HEK293 (cell line): ENCODE results near the gene CDK2AP2.

Experiments used
- CTCF ChIA-PET: fragments of 350-600 bp; formaldehyde crosslinking; extraction: SDS; loops from one replicate; lab custom pipeline; 2021; ENCODE audit warnings: antibody characterized with exemption; lab: Yijun Ruan, JAX
- POLR2A ChIA-PET: fragments of 300-600 bp; formaldehyde crosslinking; extraction: SDS; loops from one replicate; lab custom pipeline; 2020; ENCODE audit warnings: antibody characterized with exemption, inconsistent platforms; lab: Yijun Ruan, JAX
- H3K27ac ChIP-seq: fragments of 200-500 bp; sonication (Bioruptor generic); 2 replicates; pipeline ENCODE4 v1.5.1; 2014; ENCODE audit warnings: low read depth, low read length, control low read depth, inconsistent platforms; ENCODE audit errors: extremely low read depth
- H3K36me3 ChIP-seq, 2 experiments: fragments of 200-500 bp in 1 of 2; sonication (Bioruptor generic) in 1 of 2; 1 replicate in 1 of 2; 2 replicates in 1 of 2; pipeline ENCODE4 v1.5.1; 2014 to 2017; ENCODE audit warnings: inconsistent platforms in 2 of 2, low read length in 2 of 2; ENCODE audit not compliant: control insufficient read depth in 2 of 2, insufficient read depth in 1 of 2
- H3K4me1 ChIP-seq: fragments of 200-500 bp; sonication (Bioruptor generic); 2 replicates; pipeline ENCODE4 v1.5.1; 2014; ENCODE audit warnings: mild to moderate bottlenecking, low read length, inconsistent platforms; ENCODE audit not compliant: control insufficient read depth, insufficient read depth
- H3K4me3 ChIP-seq: 2 replicates; pipeline ENCODE4 v1.5.1; 2011; ENCODE audit warnings: low read depth, mild to moderate bottlenecking, control low read depth, low read length, moderate library complexity
- H3K9me3 ChIP-seq: fragments of 200-500 bp; sonication (Bioruptor generic); 2 replicates; pipeline ENCODE4 v1.5.1; 2014; ENCODE audit warnings: low read depth, low read length, inconsistent platforms; ENCODE audit not compliant: control insufficient read depth, insufficient read depth
- GFI1B ChIP-seq: fragments of 450-650 bp; formaldehyde crosslinking; IDR thresholded peaks from 2 replicates; pipeline ENCODE4 v1.5.1; 2016; ENCODE audit warnings: missing biosample characterization, missing genetic modification characterization
- HOXD13 ChIP-seq: sonication (generic); formaldehyde crosslinking; IDR thresholded peaks from 2 replicates; pipeline ENCODE4 v1.8.0; 2022; ENCODE audit warnings: missing genetic modification reagents, borderline replicate concordance
- SP3 ChIP-seq: fragments of 450-650 bp; formaldehyde crosslinking; IDR thresholded peaks from 2 replicates; pipeline ENCODE4 v1.5.1; 2016; ENCODE audit warnings: missing biosample characterization, missing genetic modification characterization
- TRIM28 ChIP-seq: IDR thresholded peaks from 2 replicates; pipeline ENCODE4 v1.6.1; 2011; ENCODE audit warnings: low read length, control low read depth, borderline replicate concordance
- ZBTB8A ChIP-seq: fragments of 450-650 bp; formaldehyde crosslinking; IDR thresholded peaks from 2 replicates; pipeline ENCODE4 v1.5.1; 2016; ENCODE audit warnings: missing biosample characterization, missing genetic modification characterization
- ZNF138 ChIP-seq: fragments of 450-650 bp; formaldehyde crosslinking; IDR thresholded peaks from 2 replicates; pipeline ENCODE4 v1.5.1; 2016; ENCODE audit warnings: missing biosample characterization, missing genetic modification characterization, borderline replicate concordance
- ZNF146 ChIP-seq: fragments of 450-650 bp; formaldehyde crosslinking; IDR thresholded peaks from 2 replicates; pipeline ENCODE4 v1.5.1; 2016; ENCODE audit warnings: missing biosample characterization, missing genetic modification characterization
- ZNF2 ChIP-seq: fragments of 450-650 bp; formaldehyde crosslinking; IDR thresholded peaks from 2 replicates; pipeline ENCODE4 v1.5.1; 2016; ENCODE audit warnings: missing biosample characterization, missing genetic modification characterization
- ZNF341 ChIP-seq: fragments of 450-650 bp; formaldehyde crosslinking; IDR thresholded peaks from 2 replicates; pipeline ENCODE4; 2016; ENCODE audit warnings: low read depth, missing biosample characterization, missing genetic modification characterization
- ZNF423 ChIP-seq: fragments of 450-650 bp; formaldehyde crosslinking; IDR thresholded peaks from 2 replicates; pipeline ENCODE4 v1.5.1; 2016; ENCODE audit warnings: missing biosample characterization, missing genetic modification characterization
- ZNF514 ChIP-seq: fragments of 450-650 bp; formaldehyde crosslinking; IDR thresholded peaks from 2 replicates; pipeline ENCODE4 v1.5.1; 2016; ENCODE audit warnings: missing biosample characterization, missing genetic modification characterization
- ZNF548 ChIP-seq: fragments of 450-650 bp; formaldehyde crosslinking; IDR thresholded peaks from 2 replicates; pipeline ENCODE4 v1.5.1; 2016; ENCODE audit warnings: missing biosample characterization, missing genetic modification characterization
- ZNF596 ChIP-seq: fragments of 450-650 bp; IDR thresholded peaks from 2 replicates; pipeline ENCODE4 v1.5.0; 2018; ENCODE audit warnings: missing biosample characterization, mild to moderate bottlenecking, missing genetic modification characterization, moderate library complexity
- ZNF624 ChIP-seq: fragments of 450-650 bp; formaldehyde crosslinking; IDR thresholded peaks from 2 replicates; pipeline ENCODE4 v1.5.1; 2017; ENCODE audit warnings: missing biosample characterization, missing genetic modification characterization
- TF ChIP-seq, protein P1 (sequence below): fragments of 450-650 bp; formaldehyde crosslinking; IDR thresholded peaks from 2 replicates; pipeline ENCODE4 v1.5.1; 2016; ENCODE audit warnings: missing biosample characterization, missing genetic modification characterization, borderline replicate concordance
- TF ChIP-seq, protein P2 (sequence below): fragments of 450-650 bp; formaldehyde crosslinking; IDR thresholded peaks from 2 replicates; pipeline ENCODE4 v1.5.1; 2016; ENCODE audit warnings: missing biosample characterization, missing genetic modification characterization, low read depth
- TF ChIP-seq, protein P3 (sequence below): fragments of 450-650 bp; formaldehyde crosslinking; IDR thresholded peaks from 2 replicates; pipeline ENCODE4; 2016; ENCODE audit warnings: missing biosample characterization, missing genetic modification characterization
- TF ChIP-seq, protein P4 (sequence below): fragments of 450-650 bp; formaldehyde crosslinking; IDR thresholded peaks from 2 replicates; pipeline ENCODE4 v1.5.1; 2016; ENCODE audit warnings: missing biosample characterization, missing genetic modification characterization
- TF ChIP-seq, protein P5 (sequence below): fragments of 450-650 bp; formaldehyde crosslinking; IDR thresholded peaks from 2 replicates; pipeline ENCODE4 v1.5.1; 2017; ENCODE audit warnings: missing biosample characterization, missing genetic modification characterization
- TF ChIP-seq, protein P6 (sequence below): fragments of 450-650 bp; formaldehyde crosslinking; IDR thresholded peaks from 2 replicates; pipeline ENCODE4 v1.5.1; 2016; ENCODE audit warnings: missing biosample characterization, missing genetic modification characterization

CDK2AP2 gene

DNA sequence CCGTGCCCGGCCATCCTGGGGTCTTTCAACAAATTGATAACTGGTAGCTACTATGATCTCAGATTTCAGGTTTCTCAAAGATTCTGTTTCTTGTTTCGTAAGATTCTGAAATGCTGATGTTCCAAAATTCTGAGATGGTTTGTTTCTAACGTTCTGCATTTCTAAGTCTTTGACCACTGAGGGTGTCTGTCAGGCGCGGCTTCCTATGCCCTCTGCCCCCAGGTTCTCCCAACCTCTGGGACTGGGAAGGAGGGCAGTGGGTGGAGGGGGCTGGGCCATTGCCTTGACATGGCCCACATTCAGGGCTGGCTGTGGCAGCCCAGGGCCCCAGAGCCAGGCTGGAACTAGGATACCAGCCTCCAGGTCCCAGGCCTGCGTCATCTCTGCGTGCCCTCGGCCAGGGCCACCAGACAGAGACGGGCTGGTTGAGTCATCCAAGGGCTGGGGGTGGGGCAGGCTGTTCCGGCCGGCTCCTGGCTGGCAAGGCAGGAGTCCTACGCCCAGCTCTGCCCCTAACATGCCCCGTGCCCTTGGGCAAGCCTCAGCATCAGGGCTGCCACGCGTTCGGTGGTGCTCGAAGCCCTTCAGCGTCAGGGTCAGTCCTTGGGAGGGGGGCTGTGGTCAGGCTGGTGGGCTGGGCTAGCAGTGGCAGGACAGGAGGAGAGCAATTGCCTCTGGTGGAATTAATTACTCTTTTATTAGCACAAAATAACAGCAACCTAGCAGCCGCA lies 44.1 kb downstream of the CDK2AP2 start (continued):
- no peak for TF ChIP-seq ZNF514 (tag by site-specific recombination)
- no peak for TF ChIP-seq ZNF624 (tag by site-specific recombination)
- no peak for TF ChIP-seq GFI1B (tag by site-specific recombination)
- no peak for TF ChIP-seq HOXD13 (CRISPR knock-in tag)
- no peak for TF ChIP-seq TRIM28
- TF ChIP-seq ZNF146 (tag by site-specific recombination): no peak
- TF ChIP-seq ZNF341 (tag by site-specific recombination): peak; percentile 42; the same call in 1 of the 2 replicates
- TF ChIP-seq, protein P1, sequence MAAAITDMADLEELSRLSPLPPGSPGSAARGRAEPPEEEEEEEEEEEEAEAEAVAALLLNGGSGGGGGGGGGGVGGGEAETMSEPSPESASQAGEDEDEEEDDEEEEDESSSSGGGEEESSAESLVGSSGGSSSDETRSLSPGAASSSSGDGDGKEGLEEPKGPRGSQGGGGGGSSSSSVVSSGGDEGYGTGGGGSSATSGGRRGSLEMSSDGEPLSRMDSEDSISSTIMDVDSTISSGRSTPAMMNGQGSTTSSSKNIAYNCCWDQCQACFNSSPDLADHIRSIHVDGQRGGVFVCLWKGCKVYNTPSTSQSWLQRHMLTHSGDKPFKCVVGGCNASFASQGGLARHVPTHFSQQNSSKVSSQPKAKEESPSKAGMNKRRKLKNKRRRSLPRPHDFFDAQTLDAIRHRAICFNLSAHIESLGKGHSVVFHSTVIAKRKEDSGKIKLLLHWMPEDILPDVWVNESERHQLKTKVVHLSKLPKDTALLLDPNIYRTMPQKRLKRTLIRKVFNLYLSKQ (tag by site-specific recombination): no peak
- TF ChIP-seq ZNF423 (tag by site-specific recombination): no peak
- no peak for TF ChIP-seq SP3 (tag by site-specific recombination)
- TF ChIP-seq, protein P2, sequence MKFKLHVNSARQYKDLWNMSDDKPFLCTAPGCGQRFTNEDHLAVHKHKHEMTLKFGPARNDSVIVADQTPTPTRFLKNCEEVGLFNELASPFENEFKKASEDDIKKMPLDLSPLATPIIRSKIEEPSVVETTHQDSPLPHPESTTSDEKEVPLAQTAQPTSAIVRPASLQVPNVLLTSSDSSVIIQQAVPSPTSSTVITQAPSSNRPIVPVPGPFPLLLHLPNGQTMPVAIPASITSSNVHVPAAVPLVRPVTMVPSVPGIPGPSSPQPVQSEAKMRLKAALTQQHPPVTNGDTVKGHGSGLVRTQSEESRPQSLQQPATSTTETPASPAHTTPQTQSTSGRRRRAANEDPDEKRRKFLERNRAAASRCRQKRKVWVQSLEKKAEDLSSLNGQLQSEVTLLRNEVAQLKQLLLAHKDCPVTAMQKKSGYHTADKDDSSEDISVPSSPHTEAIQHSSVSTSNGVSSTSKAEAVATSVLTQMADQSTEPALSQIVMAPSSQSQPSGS: no peak
- no peak for TF ChIP-seq ZBTB8A (tag by site-specific recombination)
- TF ChIP-seq, protein P3, sequence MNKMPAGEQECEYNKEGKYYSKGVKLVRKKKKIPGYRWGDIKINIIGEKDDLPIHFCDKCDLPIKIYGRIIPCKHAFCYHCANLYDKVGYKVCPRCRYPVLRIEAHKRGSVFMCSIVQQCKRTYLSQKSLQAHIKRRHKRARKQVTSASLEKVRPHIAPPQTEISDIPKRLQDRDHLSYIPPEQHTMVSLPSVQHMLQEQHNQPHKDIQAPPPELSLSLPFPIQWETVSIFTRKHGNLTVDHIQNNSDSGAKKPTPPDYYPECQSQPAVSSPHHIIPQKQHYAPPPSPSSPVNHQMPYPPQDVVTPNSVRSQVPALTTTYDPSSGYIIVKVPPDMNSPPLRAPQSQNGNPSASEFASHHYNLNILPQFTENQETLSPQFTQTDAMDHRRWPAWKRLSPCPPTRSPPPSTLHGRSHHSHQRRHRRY (tag by site-specific recombination): no peak
- TF ChIP-seq, all 188 proteins: peak for 9

DNA sequence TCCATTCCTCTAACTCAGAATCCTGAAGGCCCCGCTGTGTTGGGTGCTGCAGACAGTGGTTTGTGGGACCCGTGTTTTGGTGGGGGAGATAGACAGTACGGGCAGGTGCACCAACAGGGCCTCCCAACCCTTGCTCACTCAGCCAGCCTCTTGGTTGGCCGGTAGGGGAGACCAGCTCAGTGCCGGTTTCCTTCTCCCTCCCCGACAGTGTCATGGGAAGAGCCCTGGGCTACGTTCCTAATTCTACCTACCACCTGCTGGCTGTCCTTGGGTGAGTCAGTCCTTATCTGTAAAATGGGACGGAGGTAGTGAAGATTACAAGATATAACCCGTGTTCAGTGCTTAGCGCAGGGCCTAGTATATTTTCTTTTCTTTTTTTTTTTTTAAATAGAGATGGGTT lies 44.8 kb downstream of the CDK2AP2 start:
- POLR2A ChIA-PET: interaction anchor here (0.7 kb wide), 2 partner anchors 87 to 1238 kb away, joined by 3 read pairs; no protein-coding TSS in a partner anchor
- Histone ChIP-seq H3K27ac (no peak overlapping the region), H3K4me1 (no peaks in the 10 kb centered on the region; the same call in 1 of the 2 replicates), H3K4me3 (no peak overlapping the region), H3K36me3 (no peaks in the 10 kb centered on the region), H3K9me3 (no peaks in the 10 kb centered on the region)
- CTCF ChIA-PET: interaction anchor here (0.6 kb wide), 1 partner anchor 34 kb away, joined by 4 read pairs; no protein-coding TSS in a partner anchor
- TF ChIP-seq, protein P4, sequence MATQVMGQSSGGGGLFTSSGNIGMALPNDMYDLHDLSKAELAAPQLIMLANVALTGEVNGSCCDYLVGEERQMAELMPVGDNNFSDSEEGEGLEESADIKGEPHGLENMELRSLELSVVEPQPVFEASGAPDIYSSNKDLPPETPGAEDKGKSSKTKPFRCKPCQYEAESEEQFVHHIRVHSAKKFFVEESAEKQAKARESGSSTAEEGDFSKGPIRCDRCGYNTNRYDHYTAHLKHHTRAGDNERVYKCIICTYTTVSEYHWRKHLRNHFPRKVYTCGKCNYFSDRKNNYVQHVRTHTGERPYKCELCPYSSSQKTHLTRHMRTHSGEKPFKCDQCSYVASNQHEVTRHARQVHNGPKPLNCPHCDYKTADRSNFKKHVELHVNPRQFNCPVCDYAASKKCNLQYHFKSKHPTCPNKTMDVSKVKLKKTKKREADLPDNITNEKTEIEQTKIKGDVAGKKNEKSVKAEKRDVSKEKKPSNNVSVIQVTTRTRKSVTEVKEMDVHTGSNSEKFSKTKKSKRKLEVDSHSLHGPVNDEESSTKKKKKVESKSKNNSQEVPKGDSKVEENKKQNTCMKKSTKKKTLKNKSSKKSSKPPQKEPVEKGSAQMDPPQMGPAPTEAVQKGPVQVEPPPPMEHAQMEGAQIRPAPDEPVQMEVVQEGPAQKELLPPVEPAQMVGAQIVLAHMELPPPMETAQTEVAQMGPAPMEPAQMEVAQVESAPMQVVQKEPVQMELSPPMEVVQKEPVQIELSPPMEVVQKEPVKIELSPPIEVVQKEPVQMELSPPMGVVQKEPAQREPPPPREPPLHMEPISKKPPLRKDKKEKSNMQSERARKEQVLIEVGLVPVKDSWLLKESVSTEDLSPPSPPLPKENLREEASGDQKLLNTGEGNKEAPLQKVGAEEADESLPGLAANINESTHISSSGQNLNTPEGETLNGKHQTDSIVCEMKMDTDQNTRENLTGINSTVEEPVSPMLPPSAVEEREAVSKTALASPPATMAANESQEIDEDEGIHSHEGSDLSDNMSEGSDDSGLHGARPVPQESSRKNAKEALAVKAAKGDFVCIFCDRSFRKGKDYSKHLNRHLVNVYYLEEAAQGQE (tag by site-specific recombination): no peak
- no peak for TF ChIP-seq ZNF2
- TF ChIP-seq ZNF548 (tag by site-specific recombination): no peak
- TF ChIP-seq ZNF596 (tag by site-specific recombination): no peak
- TF ChIP-seq, protein P5, sequence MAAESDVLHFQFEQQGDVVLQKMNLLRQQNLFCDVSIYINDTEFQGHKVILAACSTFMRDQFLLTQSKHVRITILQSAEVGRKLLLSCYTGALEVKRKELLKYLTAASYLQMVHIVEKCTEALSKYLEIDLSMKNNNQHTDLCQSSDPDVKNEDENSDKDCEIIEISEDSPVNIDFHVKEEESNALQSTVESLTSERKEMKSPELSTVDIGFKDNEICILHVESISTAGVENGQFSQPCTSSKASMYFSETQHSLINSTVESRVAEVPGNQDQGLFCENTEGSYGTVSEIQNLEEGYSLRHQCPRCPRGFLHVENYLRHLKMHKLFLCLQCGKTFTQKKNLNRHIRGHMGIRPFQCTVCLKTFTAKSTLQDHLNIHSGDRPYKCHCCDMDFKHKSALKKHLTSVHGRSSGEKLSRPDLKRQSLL (tag by site-specific recombination): no peak
- TF ChIP-seq, protein P1 (tag by site-specific recombination): no peak
- no peak for TF ChIP-seq ZNF138 (tag by site-specific recombination)
- TF ChIP-seq, protein P6, sequence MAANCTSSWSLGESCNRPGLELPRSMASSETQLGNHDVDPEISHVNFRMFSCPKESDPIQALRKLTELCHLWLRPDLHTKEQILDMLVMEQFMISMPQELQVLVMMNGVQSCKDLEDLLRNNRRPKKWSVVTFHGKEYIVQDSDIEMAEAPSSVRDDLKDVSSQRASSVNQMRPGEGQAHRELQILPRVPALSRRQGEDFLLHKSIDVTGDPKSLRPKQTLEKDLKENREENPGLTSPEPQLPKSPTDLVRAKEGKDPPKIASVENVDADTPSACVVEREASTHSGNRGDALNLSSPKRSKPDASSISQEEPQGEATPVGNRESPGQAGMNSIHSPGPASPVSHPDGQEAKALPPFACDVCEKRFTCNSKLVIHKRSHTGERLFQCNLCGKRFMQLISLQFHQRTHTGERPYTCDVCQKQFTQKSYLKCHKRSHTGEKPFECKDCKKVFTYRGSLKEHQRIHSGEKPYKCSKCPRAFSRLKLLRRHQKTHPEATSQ (tag by site-specific recombination): no peak
